Keratinocyte (primary cell): ENCODE results near the gene PAPPA2. TPM values are rescaled to one million over a fixed set of nuclear protein-coding genes. Genes with fewer than 3 reads are reported as not detected.

Source experiments
- DNase-seq: peaks from one replicate; pipeline ENCODE4 v3.0.0-alpha.2; 2011; ENCODE audit warnings: low read depth, missing footprints, low spot score
- FAIRE-seq: peaks from 2 replicates; lab custom pipeline; 2011; peaks lifted over from hg19 to GRCh38; lab: Jason Lieb, UNC
- H2AFZ ChIP-seq: 2 replicates; pipeline ENCODE4 v1.6.0; 2012; ENCODE audit warnings: low read length, control low read depth, inconsistent platforms; ENCODE audit not compliant: control insufficient read depth
- H3K27ac ChIP-seq: 2 replicates; pipeline ENCODE4 v1.5.1; 2011; ENCODE audit warnings: low read length; ENCODE audit not compliant: control insufficient read depth, insufficient read depth
- H3K27me3 ChIP-seq: 3 replicates; pipeline ENCODE4 v1.6.0; 2011; ENCODE audit warnings: low read length; ENCODE audit not compliant: control insufficient read depth, insufficient read depth; ENCODE audit errors: extremely low read depth
- H3K36me3 ChIP-seq, 2 experiments: 2 replicates in 1 of 2; 3 replicates in 1 of 2; pipeline ENCODE4 v1.5.1; 2011; ENCODE audit warnings: low read length in 2 of 2, mild to moderate bottlenecking in 1 of 2; ENCODE audit not compliant: control insufficient read depth in 2 of 2, insufficient read depth in 2 of 2; ENCODE audit errors: extremely low read depth in 1 of 2
- H3K4me1 ChIP-seq: 3 replicates; pipeline ENCODE4 v1.5.1; 2011; ENCODE audit warnings: low read length; ENCODE audit not compliant: control insufficient read depth, insufficient read depth; ENCODE audit errors: extremely low read depth
- H3K4me2 ChIP-seq: 3 replicates; pipeline ENCODE4 v1.6.0; 2011; ENCODE audit warnings: low read depth, low read length; ENCODE audit not compliant: control insufficient read depth, insufficient read depth; ENCODE audit errors: extremely low read depth
- H3K4me3 ChIP-seq, 3 experiments: fragments of 200-600 bp in 1 of 3; sonication (generic) in 1 of 3; 2 replicates in 2 of 3; 3 replicates in 1 of 3; pipeline ENCODE4 v1.5.1; 2011 to 2016; ENCODE audit warnings: low read length in 3 of 3, mild to moderate bottlenecking in 3 of 3, control low read depth in 2 of 3, inconsistent platforms in 1 of 3, low read depth in 1 of 3, mixed read lengths in 1 of 3, mixed run types in 1 of 3, moderate library complexity in 1 of 3; ENCODE audit not compliant: control insufficient read depth in 2 of 3, insufficient read depth in 2 of 3; ENCODE audit errors: extremely low read depth in 1 of 3
- H3K79me2 ChIP-seq: 2 replicates; pipeline ENCODE4 v1.6.0; 2012; ENCODE audit warnings: low read length; ENCODE audit not compliant: control insufficient read depth, insufficient read depth
- H3K9ac ChIP-seq: 3 replicates; pipeline ENCODE4 v1.6.0; 2011; ENCODE audit warnings: low read length; ENCODE audit not compliant: control insufficient read depth, insufficient read depth; ENCODE audit errors: extremely low read depth
- H3K9me1 ChIP-seq: 3 replicates; pipeline ENCODE4 v1.6.0; 2011; ENCODE audit warnings: low read length; ENCODE audit not compliant: control insufficient read depth, insufficient read depth; ENCODE audit errors: extremely low read depth
- H3K9me3 ChIP-seq: 2 replicates; pipeline ENCODE4 v1.5.1; 2012; ENCODE audit warnings: low read depth, low read length; ENCODE audit not compliant: control insufficient read depth
- H4K20me1 ChIP-seq: 3 replicates; pipeline ENCODE4 v1.6.0; 2011; ENCODE audit warnings: low read length; ENCODE audit not compliant: control insufficient read depth, insufficient read depth; ENCODE audit errors: extremely low read depth
- EZH2 ChIP-seq: IDR thresholded peaks from one replicate; pipeline ENCODE4 v1.6.1; 2012; ENCODE audit warnings: inconsistent platforms, mild to moderate bottlenecking, low read length, moderate library complexity
- dilution Hi-C: fragments of 300-500 bp; cut with MboI; formaldehyde crosslinking; loops from one replicate; pipeline ENCODE4 v1.7.0; 2020; ENCODE audit warnings: low sequenced_read_pairs; ENCODE audit not compliant: extremely low pct_ligation_motif_present
- polyA plus RNA-seq, 5 experiments: library from polyadenylated mRNA; depleted of rRNA in 3 of 5; stranded (reverse) in 3 of 5; stranded (forward) in 1 of 5; unstranded in 1 of 5; fragments of >200 nt; gene quantifications; 1 replicate in 1 of 5; 2 replicates in 3 of 5; 3 replicates in 1 of 5; pipeline versions ENCODE4 v1.2.1 to v1.2.3, GENCODE V29; 2011 to 2012; ENCODE audit warnings: missing spikeins in 2 of 5, low read depth in 1 of 5, low replicate concordance in 1 of 5
- TF ChIP-seq, protein P1 (sequence below), 3 experiments: IDR thresholded peaks in 1 of 3; conservative IDR thresholded peaks in 1 of 3; optimal IDR thresholded peaks in 1 of 3; 2 replicates in 2 of 3; 3 replicates in 1 of 3; pipeline versions ENCODE3 to v1.5.1; 2011; ENCODE audit warnings: low read length in 3 of 3, mild to moderate bottlenecking in 3 of 3, moderate library complexity in 2 of 3, control low read depth in 1 of 3, inconsistent platforms in 1 of 3; ENCODE audit not compliant: insufficient read depth in 2 of 3; ENCODE audit errors: extremely low read depth in 1 of 3

The PAPPA2 gene
- polyA plus RNA-seq, 1 donor (not counting 4 experiments of a cell fraction or from before 2014, with no cell fraction given) = 0.07 TPM

DNA sequence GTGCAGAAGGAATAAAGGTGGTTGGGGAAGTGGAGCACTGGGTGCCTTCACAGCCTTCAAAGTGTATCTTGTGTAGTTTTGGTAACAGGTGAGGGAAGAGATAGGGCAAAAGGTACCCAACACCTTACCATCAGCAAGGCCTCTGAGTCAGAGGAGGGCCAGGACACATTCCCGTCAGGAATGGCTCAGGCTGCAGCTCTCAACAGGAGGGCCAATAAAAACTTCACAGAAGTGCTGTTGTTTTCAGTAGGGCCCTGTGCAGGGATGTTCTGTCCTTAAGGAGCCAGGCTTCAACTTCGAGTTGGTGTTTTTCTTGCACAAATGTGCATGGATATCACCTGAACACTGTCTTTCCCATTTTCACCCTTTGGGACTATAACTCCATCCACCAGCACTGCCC is 368.2 kb downstream of the PAPPA2 start:
- H3K79me2 ChIP-seq = no peaks in the 10 kb centered on the region
- no peak for TF ChIP-seq EZH2
- TF ChIP-seq, protein P1, sequence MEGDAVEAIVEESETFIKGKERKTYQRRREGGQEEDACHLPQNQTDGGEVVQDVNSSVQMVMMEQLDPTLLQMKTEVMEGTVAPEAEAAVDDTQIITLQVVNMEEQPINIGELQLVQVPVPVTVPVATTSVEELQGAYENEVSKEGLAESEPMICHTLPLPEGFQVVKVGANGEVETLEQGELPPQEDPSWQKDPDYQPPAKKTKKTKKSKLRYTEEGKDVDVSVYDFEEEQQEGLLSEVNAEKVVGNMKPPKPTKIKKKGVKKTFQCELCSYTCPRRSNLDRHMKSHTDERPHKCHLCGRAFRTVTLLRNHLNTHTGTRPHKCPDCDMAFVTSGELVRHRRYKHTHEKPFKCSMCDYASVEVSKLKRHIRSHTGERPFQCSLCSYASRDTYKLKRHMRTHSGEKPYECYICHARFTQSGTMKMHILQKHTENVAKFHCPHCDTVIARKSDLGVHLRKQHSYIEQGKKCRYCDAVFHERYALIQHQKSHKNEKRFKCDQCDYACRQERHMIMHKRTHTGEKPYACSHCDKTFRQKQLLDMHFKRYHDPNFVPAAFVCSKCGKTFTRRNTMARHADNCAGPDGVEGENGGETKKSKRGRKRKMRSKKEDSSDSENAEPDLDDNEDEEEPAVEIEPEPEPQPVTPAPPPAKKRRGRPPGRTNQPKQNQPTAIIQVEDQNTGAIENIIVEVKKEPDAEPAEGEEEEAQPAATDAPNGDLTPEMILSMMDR (optimal IDR thresholded peaks at IDR 0.05 in 1 of 3, IDR thresholded peaks at IDR 0.05 in 1 of 3, conservative IDR thresholded peaks at IDR 0.05 in 1 of 3; ENCODE audit: extremely low read depth in 1 of 3, insufficient read depth in 2 of 3, low read length in 3 of 3) = no peak
- dilution Hi-C loops = no loop called here
- H2AFZ ChIP-seq = no peak overlapping the region
- no peak overlapping the region for H3K27ac ChIP-seq
- no peak for FAIRE-seq
- H3K9me1 ChIP-seq = no peaks in the 10 kb centered on the region
- no peaks in the 10 kb centered on the region for H3K4me1 ChIP-seq
- H3K4me2 ChIP-seq = no peak overlapping the region
- H3K9me3 ChIP-seq = no peaks in the 10 kb centered on the region
- H3K9ac ChIP-seq = no peak overlapping the region
- no peak overlapping the region for H3K4me3 ChIP-seq
- H3K27me3 ChIP-seq = no peaks in the 10 kb centered on the region
- DNase-seq = no peak
- no peaks in the 10 kb centered on the region for H3K36me3 ChIP-seq
- H4K20me1 ChIP-seq = no peaks in the 10 kb centered on the region

DNA sequence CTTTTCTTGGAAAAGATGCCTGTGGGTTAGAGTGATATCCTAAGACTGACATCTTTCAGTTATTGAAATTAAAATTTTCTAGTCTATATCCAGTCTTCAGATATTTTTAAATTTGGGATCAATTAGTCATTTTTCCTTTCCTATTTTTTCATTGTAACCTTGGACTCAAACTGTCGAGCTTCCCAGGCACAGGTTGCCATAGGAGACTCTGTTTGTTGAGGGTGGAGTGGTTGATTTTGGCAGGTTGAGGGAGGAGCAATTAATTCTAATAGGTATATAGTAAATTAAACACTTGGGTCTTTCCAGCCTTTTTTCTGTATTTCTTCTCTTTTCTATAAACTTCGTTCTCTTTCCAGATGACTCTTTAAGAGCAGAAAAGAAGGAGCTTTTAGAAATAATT is 374.7 kb downstream of the PAPPA2 start:
- no peaks in the 10 kb centered on the region for H3K9me1 ChIP-seq
- H3K4me2 ChIP-seq = no peak overlapping the region
- FAIRE-seq = no peak
- H3K4me3 ChIP-seq = no peak overlapping the region
- dilution Hi-C loops = no loop called here
- no peaks in the 10 kb centered on the region for H3K36me3 ChIP-seq
- no peaks in the 10 kb centered on the region for H3K79me2 ChIP-seq
- no peak overlapping the region for H2AFZ ChIP-seq
- no peaks in the 10 kb centered on the region for H4K20me1 ChIP-seq
- no peak overlapping the region for H3K27ac ChIP-seq
- peaks cover 5% of the 10 kb centered on the region for H3K27me3 ChIP-seq
- DNase-seq = no peak
- H3K9ac ChIP-seq = no peak overlapping the region
- no peaks in the 10 kb centered on the region for H3K4me1 ChIP-seq
- no peak for TF ChIP-seq EZH2
- TF ChIP-seq, protein P1 (optimal IDR thresholded peaks at IDR 0.05 in 1 of 3, IDR thresholded peaks at IDR 0.05 in 1 of 3, conservative IDR thresholded peaks at IDR 0.05 in 1 of 3; ENCODE audit: extremely low read depth in 1 of 3, insufficient read depth in 2 of 3, low read length in 3 of 3) = no peak
- H3K9me3 ChIP-seq = no peaks in the 10 kb centered on the region
